HCT116 (cell line): ENCODE measurements around the gene WDR38. TPM values are rescaled to one million over a fixed set of nuclear protein-coding genes. Genes with fewer than 3 reads are reported as not detected.

Experiments
- ATAC-seq: fragments of 200-7000 bp; cut with Tn5 transposase; 2 replicates; pipeline ENCODE4 v1.9.1; 2020; ENCODE audit warnings: mild to moderate bottlenecking, moderate library complexity
- BruUV-seq: library from RNA; stranded (reverse); fragments of 400-500 nt; replicated peaks from 2 replicates; lab custom pipeline; 2021; lab: Mats Ljungman, UMichigan
- CTCF ChIA-PET: fragments of 300-600 bp; sonication (Branson Sonifier 250); formaldehyde crosslinking; loops from one replicate; lab custom pipeline; 2021; ENCODE audit warnings: antibody characterized with exemption; lab: Charles Lee
- POLR2A ChIA-PET: fragments of 300-600, 350-600 bp; sonication (Branson Sonifier 250); formaldehyde crosslinking; loops from one replicate; lab custom pipeline; 2021; ENCODE audit warnings: antibody characterized with exemption; lab: Charles Lee
- RAD21 ChIA-PET, 2 experiments: fragments of 300-600 bp; sonication (Branson Sonifier 250); formaldehyde crosslinking; loops; one replicate each; lab custom pipeline; 2023; ENCODE audit warnings: low total read pairs in 2 of 2; ENCODE audit not compliant: uncharacterized antibody in 2 of 2, unreplicated experiment in 2 of 2, low non-redundant PET in 1 of 2; lab: Charles Lee
- DNase-seq: peaks from one replicate; pipeline ENCODE4 v3.0.0-alpha.2; 2010; ENCODE audit warnings: low read depth, low spot score
- H2AFZ ChIP-seq: fragments of 200-600 bp; shearing (Covaris generic), sonication (generic); 2 replicates; pipeline ENCODE4 v1.6.1; 2017; ENCODE audit warnings: low read depth, mixed run types, mixed read lengths, antibody characterized with exemption, low read length; ENCODE audit not compliant: poor library complexity, severe bottlenecking
- H3K27ac ChIP-seq: 2 replicates; pipeline ENCODE4 v1.5.1; 2012; ENCODE audit warnings: low read depth, low read length
- H3K27me3 ChIP-seq: fragments of 200-600 bp; sonication (generic); 2 replicates; pipeline ENCODE4 v1.6.1; 2016; ENCODE audit warnings: mixed run types, low read length, mixed read lengths; ENCODE audit not compliant: insufficient read depth
- H3K36me3 ChIP-seq, 2 experiments: fragments of 200-500 bp in 1 of 2; fragments of 200-600 bp in 1 of 2; sonication (Bioruptor generic) in 1 of 2; sonication (generic) in 1 of 2; 2 replicates each; pipeline versions ENCODE4 v1.5.1 to v1.6.1; 2014 to 2016; ENCODE audit warnings: low read length in 2 of 2, inconsistent platforms in 1 of 2, mixed read lengths in 1 of 2, mixed run types in 1 of 2; ENCODE audit not compliant: insufficient read depth in 2 of 2, control insufficient read depth in 1 of 2
- H3K4me1 ChIP-seq, 2 experiments: fragments of 200-600 bp in 1 of 2; sonication (generic) in 1 of 2; 2 replicates each; pipeline versions ENCODE4 v1.5.1 to v1.6.1; 2012 to 2017; ENCODE audit warnings: low read length in 2 of 2, inconsistent platforms in 1 of 2, mild to moderate bottlenecking in 1 of 2, mixed read lengths in 1 of 2, mixed run types in 1 of 2, moderate library complexity in 1 of 2; ENCODE audit not compliant: insufficient read depth in 2 of 2, control insufficient read depth in 1 of 2
- H3K4me2 ChIP-seq: fragments of 200-600 bp; sonication (generic); 2 replicates; pipeline ENCODE4 v1.6.1; 2017; ENCODE audit warnings: mixed run types, low read length, mixed read lengths
- H3K4me3 ChIP-seq, 2 experiments: fragments of 200-600 bp in 1 of 2; sonication (generic) in 1 of 2; replicated peaks in 1 of 2; 2 replicates each; pipeline ENCODE4 v1.5.1; 2011 to 2016; ENCODE audit warnings: low read length in 2 of 2, control low read depth in 1 of 2, low read depth in 1 of 2, mild to moderate bottlenecking in 1 of 2, mixed read lengths in 1 of 2, mixed run types in 1 of 2
- H3K79me2 ChIP-seq: fragments of 200-600 bp; sonication (generic); 2 replicates; pipeline ENCODE4 v1.6.1; 2017; ENCODE audit warnings: mild to moderate bottlenecking, mixed run types, low read length, moderate library complexity, mixed read lengths; ENCODE audit not compliant: insufficient read depth
- H3K9ac ChIP-seq: fragments of 200-600 bp; sonication (generic); 2 replicates; pipeline ENCODE4 v1.6.1; 2016; ENCODE audit warnings: low read length, mixed read lengths
- H3K9me2 ChIP-seq: fragments of 200-600 bp; sonication (generic), shearing (Covaris generic); 2 replicates; pipeline ENCODE4 v1.6.1; 2017; ENCODE audit warnings: mixed run types, mild to moderate bottlenecking, moderate library complexity; ENCODE audit not compliant: insufficient read depth
- H3K9me3 ChIP-seq, 2 experiments: fragments of 200-500 bp in 1 of 2; fragments of 200-600 bp in 1 of 2; sonication (Bioruptor generic) in 1 of 2; sonication (generic) in 1 of 2; 2 replicates each; pipeline ENCODE4 v1.6.1; 2014 to 2017; ENCODE audit warnings: low read length in 2 of 2, mixed read lengths in 2 of 2, inconsistent platforms in 1 of 2, low read depth in 1 of 2, mild to moderate bottlenecking in 1 of 2, mixed run types in 1 of 2, moderate library complexity in 1 of 2; ENCODE audit not compliant: control insufficient read depth in 1 of 2, insufficient read depth in 1 of 2
- H4K20me1 ChIP-seq: fragments of 200-600 bp; sonication (generic), shearing (Covaris generic); 2 replicates; pipeline ENCODE4 v1.6.1; 2017; ENCODE audit warnings: mixed run types, mild to moderate bottlenecking, moderate library complexity; ENCODE audit not compliant: insufficient read depth
- CBX3 ChIP-seq: IDR thresholded peaks from 2 replicates; pipeline ENCODE4 v1.6.1; 2012; ENCODE audit warnings: low read depth
- CEBPB ChIP-seq: IDR thresholded peaks from 2 replicates; pipeline ENCODE4 v1.6.1; 2012; ENCODE audit warnings: low read depth
- EGR1 ChIP-seq: IDR thresholded peaks from 2 replicates; pipeline ENCODE4 v1.6.1; 2012; ENCODE audit warnings: low read depth
- ELF1 ChIP-seq: IDR thresholded peaks from 2 replicates; pipeline ENCODE4 v1.6.1; 2012; ENCODE audit warnings: low read depth, borderline replicate concordance
- EZH2 ChIP-seq: fragments of 200-600 bp; sonication (generic); IDR thresholded peaks from 2 replicates; pipeline ENCODE4 v1.6.1; 2017; ENCODE audit warnings: antibody characterized with exemption, mixed run types
- JUND ChIP-seq: IDR thresholded peaks from 2 replicates; pipeline ENCODE4 v1.6.1; 2012
- POLR2A ChIP-seq: IDR thresholded peaks from 2 replicates; pipeline ENCODE4 v1.7.0; 2011; ENCODE audit warnings: borderline replicate concordance; ENCODE audit not compliant: insufficient read depth, insufficient read length; ENCODE audit errors: extremely low read depth
- POLR2AphosphoS5 ChIP-seq: IDR thresholded peaks from 2 replicates; pipeline ENCODE4 v1.6.1; 2011; ENCODE audit warnings: mild to moderate bottlenecking, low read depth, low read length, moderate library complexity
- RAD21 ChIP-seq: IDR thresholded peaks from 2 replicates; pipeline ENCODE4 v1.6.1; 2012; ENCODE audit warnings: low read depth, mild to moderate bottlenecking
- REST ChIP-seq: IDR thresholded peaks from 2 replicates; pipeline ENCODE4 v1.6.1; 2012; ENCODE audit warnings: low read depth
- SIN3A ChIP-seq: IDR thresholded peaks from 2 replicates; pipeline ENCODE4 v1.6.1; 2012; ENCODE audit warnings: low read depth
- SP1 ChIP-seq: IDR thresholded peaks from 2 replicates; pipeline ENCODE4 v1.6.1; 2012; ENCODE audit warnings: low read depth
- YY1 ChIP-seq: IDR thresholded peaks from 2 replicates; pipeline ENCODE4 v1.6.1; 2011; ENCODE audit warnings: low read length, low read depth, moderate library complexity, mild to moderate bottlenecking; ENCODE audit not compliant: insufficient replicate concordance; ENCODE audit errors: extremely low read depth
- ZFX ChIP-seq: fragments of 450-650 bp; IDR thresholded peaks from 2 replicates; pipeline ENCODE4 v1.6.1; 2017
- ZNF274 ChIP-seq: fragments of 200-500 bp; sonication (Bioruptor generic); IDR thresholded peaks from 2 replicates; pipeline ENCODE4 v1.6.1; 2014; ENCODE audit warnings: mild to moderate bottlenecking, low read depth, low read length, inconsistent platforms
- intact Hi-C: fragments of 100-400 bp; cut with micrococcal nuclease; formaldehyde crosslinking; loops from 2 replicates; pipeline ENCODE4 v1.10.0; 2022
- total RNA-seq: library from RNA; stranded (reverse); gene quantifications from one replicate; pipeline ENCODE4 v1.2.1, GENCODE V29; 2021; ENCODE audit not compliant: unreplicated experiment
- TF ChIP-seq, protein P1 (sequence below): IDR thresholded peaks from 2 replicates; pipeline ENCODE4 v1.6.1; 2012
- TF ChIP-seq, protein P2 (sequence below), 3 experiments: fragments of 200-600 bp in 1 of 3; sonication (generic) in 1 of 3; IDR thresholded peaks in 2 of 3; conservative IDR thresholded peaks in 1 of 3; 2 replicates each; pipeline ENCODE4 v1.5.1; 2012 to 2017; ENCODE audit warnings: low read depth in 2 of 3, low read length in 2 of 3, antibody characterized with exemption in 1 of 3, borderline replicate concordance in 1 of 3, control low read depth in 1 of 3, mild to moderate bottlenecking in 1 of 3, mixed read lengths in 1 of 3, mixed run types in 1 of 3, moderate library complexity in 1 of 3; ENCODE audit not compliant: insufficient read depth in 1 of 3
- TF ChIP-seq, protein P3 (sequence below): IDR thresholded peaks from 2 replicates; pipeline ENCODE4 v1.6.1; 2012

The WDR38 gene
- total RNA-seq, 1 experiment from 2014 or later: not detected

- Histone ChIP-seq H3K27me3 (no peaks in the 10 kb centered on the region), H3K9me2 (no peaks in the 10 kb centered on the region), H3K36me3 (peaks cover 33 to 46% of the 10 kb centered on the region in 2 experiments), H4K20me1 (peaks cover 50% of the 10 kb centered on the region), H3K9ac (peak overlapping the region; percentile 92), H3K79me2 (peaks cover 43% of the 10 kb centered on the region), H2AFZ (no peak overlapping the region), H3K27ac (peak overlapping the region; percentile 96), H3K4me3 (peak overlapping the region; percentile 89 to 100), H3K4me1 (peaks cover 19 to 57% of the 10 kb centered on the region in 2 experiments), H3K4me2 (peak overlapping the region; percentile 96), H3K9me3 (no peaks in the 10 kb centered on the region)
- TF ChIP-seq, protein P1, sequence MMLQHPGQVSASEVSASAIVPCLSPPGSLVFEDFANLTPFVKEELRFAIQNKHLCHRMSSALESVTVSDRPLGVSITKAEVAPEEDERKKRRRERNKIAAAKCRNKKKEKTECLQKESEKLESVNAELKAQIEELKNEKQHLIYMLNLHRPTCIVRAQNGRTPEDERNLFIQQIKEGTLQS: no peak
- TF ChIP-seq SIN3A: no peak
- no peak for TF ChIP-seq JUND
- no peak for TF ChIP-seq CBX3
- TF ChIP-seq ZNF274: no peak
- no peak for TF ChIP-seq YY1
- TF ChIP-seq EZH2: no peak
- TF ChIP-seq, protein P2, sequence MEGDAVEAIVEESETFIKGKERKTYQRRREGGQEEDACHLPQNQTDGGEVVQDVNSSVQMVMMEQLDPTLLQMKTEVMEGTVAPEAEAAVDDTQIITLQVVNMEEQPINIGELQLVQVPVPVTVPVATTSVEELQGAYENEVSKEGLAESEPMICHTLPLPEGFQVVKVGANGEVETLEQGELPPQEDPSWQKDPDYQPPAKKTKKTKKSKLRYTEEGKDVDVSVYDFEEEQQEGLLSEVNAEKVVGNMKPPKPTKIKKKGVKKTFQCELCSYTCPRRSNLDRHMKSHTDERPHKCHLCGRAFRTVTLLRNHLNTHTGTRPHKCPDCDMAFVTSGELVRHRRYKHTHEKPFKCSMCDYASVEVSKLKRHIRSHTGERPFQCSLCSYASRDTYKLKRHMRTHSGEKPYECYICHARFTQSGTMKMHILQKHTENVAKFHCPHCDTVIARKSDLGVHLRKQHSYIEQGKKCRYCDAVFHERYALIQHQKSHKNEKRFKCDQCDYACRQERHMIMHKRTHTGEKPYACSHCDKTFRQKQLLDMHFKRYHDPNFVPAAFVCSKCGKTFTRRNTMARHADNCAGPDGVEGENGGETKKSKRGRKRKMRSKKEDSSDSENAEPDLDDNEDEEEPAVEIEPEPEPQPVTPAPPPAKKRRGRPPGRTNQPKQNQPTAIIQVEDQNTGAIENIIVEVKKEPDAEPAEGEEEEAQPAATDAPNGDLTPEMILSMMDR (IDR thresholded peaks at IDR 0.05 in 2 of 3, conservative IDR thresholded peaks at IDR 0.05 in 1 of 3; ENCODE audit: borderline replicate concordance in 1 of 3, insufficient read depth in 1 of 3, low read depth in 2 of 3, low read length in 2 of 3): no peak
- no peak for TF ChIP-seq RAD21
- TF ChIP-seq POLR2AphosphoS5: no peak
- no peak for TF ChIP-seq REST
- no peak for TF ChIP-seq CEBPB
- no peak for TF ChIP-seq SP1
- no peak for TF ChIP-seq ZFX
- TF ChIP-seq EGR1: no peak
- no peak for TF ChIP-seq POLR2A
- no peak for TF ChIP-seq ELF1
- TF ChIP-seq, protein P3, sequence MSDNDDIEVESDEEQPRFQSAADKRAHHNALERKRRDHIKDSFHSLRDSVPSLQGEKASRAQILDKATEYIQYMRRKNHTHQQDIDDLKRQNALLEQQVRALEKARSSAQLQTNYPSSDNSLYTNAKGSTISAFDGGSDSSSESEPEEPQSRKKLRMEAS: no peak
- CTCF ChIA-PET: interaction anchor here (11.7 kb wide), 1 partner anchor 86 kb away, joined by 601 read pairs; the partner anchor contains the start of genes NR6A1 and OLFML2A
- no TSS peak for BruUV-seq
- POLR2A ChIA-PET: interaction anchor here (1.7 to 2.6 kb wide), 2 partner anchors 12 to 89 kb away, joined by 4 to 7 read pairs; partner anchors contain the start of gene NR6A1
- DNase-seq (no peak), ATAC-seq (no peak)
- RAD21 ChIA-PET: no interaction called here
- intact Hi-C loops: loop anchor here (5.0 to 10.0 kb wide), 2 partner anchors 282 to 445 kb away; partner anchors contain the start of genes PSMB7 and SCAI
Measured at GRCh38 chr9:124859803-124860581, 6.7 kb downstream of the WDR38 start.
